Activated T-helper 1 cell treated with Interleukin-2 at 50 U/mL for 16 hours (primary cell): ENCODE data around the gene SNX1.
"Not testable (repeated sequence)": the region's sequence is repeated elsewhere in the genome, so short reads cannot be mapped to it uniquely, and the experiment has no call there.

Experiments used
- DNase-seq: peaks from one replicate; pipeline ENCODE4 v3.0.0-alpha.2; 2020; ENCODE audit warnings: low read depth

SNX1 gene, protein sequence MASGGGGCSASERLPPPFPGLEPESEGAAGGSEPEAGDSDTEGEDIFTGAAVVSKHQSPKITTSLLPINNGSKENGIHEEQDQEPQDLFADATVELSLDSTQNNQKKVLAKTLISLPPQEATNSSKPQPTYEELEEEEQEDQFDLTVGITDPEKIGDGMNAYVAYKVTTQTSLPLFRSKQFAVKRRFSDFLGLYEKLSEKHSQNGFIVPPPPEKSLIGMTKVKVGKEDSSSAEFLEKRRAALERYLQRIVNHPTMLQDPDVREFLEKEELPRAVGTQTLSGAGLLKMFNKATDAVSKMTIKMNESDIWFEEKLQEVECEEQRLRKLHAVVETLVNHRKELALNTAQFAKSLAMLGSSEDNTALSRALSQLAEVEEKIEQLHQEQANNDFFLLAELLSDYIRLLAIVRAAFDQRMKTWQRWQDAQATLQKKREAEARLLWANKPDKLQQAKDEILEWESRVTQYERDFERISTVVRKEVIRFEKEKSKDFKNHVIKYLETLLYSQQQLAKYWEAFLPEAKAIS

DNA sequence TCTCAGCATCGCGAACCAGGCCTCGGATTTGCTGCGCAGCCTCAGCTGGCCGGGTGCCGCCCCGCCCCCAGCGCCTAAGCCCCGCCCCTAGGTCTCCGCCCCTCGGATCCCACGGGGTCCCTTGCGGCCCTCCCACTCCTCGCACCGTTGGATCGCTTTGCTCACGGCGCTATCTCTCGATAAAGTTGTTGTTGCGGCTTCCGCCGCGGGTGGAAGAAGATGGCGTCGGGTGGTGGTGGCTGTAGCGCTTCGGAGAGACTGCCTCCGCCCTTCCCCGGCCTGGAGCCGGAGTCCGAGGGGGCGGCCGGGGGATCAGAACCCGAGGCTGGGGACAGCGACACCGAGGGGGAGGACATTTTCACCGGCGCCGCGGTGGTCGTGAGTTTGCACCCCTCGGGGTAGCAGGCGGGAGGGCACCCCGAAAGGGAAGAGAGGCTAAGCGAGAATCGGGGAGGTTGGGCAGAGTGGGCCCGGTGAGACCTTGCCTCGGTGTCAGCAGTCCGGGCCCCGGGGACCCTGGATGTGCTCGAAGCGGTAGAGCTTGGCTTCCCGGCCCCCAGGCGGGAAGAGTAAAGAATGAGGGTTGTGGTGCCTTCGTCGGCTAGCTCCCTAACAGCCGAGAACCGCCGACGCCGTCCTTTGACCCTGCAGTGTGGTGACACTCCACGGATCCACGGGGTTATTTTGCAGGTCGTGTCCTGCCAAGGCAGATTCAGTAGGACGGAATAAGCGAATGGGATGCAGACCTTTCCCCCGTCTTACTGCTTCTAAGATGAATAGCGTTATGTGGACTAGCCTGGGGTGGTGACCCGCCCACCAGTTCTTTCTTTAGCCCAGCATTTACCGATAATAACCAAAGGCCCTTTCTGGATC, at the start of gene SNX1:
SNX1 (plus strand) TSS at position 188 of the 873 bp plus-strand sequence; CDS start at position 220, 32 bp downstream.
- peak; percentile 95 for DNase-seq

- peak; percentile 52 for DNase-seq
Observed at GRCh38 chr15:64046421-64047153, 49.2 kb upstream of the SNX1 start, which contains the start of gene DAPK2. TSS of gene DAPK2 (minus strand) at chr15:64046485. CDS start at chr15:64040261, 6,224 bp downstream.

DNA sequence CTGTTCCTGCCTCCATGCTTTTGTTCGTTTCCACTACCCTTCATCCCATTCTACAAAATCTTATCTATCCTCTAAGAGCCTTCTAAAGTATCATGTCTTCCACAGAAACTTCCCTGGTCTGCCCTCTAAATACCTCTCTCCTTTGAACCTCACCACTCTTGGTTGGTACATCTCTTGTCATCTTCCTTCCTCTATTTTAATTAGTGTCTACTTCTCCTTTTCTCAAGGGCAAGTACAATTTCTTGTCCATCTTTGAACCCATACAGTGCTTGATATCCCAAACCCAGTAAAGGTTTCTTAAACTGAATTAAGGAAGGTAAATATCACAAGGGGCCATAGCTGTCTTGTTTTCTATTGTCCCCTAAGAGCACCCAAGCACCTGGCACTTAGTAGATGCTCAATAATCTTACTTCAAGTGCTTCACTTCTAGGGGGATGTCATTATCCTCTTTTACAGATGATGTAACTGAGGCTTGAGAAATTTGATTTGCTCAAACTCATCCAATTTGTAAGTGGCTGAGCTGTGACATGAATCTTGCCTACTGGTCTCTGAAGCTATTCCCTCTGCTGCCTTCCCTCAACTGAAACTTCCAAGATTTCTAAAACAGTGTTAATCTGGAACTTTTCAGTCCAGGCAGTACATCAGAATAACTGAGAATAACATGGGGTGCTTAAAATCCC, 46.9 kb upstream of the SNX1 start:
- DNase-seq: no peak

DNA sequence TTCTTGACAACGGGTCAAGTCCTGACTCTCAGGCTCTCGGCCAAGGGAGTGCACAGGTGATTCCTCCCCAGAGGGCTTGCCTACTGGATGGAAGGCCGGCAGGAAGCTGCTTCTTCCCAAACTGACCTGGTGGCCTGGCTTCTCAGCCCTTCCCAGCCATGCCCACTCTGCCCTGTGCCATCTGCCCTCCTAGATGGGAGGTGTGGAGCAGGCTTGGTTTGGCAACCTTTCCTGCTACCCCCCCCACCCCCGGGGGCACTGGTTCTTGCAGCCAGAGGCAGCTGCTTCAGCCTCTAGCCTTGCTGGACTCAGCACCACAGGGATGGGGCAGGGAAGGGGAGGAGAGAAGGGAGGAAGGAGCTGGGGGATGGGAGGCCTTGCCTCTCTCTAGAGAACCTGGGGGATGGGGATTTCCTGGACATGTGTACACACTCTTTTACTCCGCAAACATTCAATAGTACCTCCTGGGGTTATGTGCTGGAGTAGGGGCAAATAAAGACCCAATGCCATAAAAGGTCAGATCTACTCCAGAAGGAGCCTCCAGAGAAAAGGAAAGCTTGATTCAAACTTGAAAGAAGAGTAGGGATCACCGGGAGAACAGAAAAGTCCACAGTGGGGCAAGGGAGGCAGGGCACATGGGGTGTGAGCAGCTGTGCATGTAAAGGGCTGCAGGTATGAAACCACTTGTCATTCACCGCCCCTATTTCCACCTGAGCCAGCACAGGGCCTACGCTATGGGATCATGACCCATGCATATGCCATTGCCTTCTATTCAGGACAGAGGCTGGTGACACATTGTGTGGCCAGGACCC, 45.3 kb upstream of the SNX1 start:
- no peak for DNase-seq

DNA sequence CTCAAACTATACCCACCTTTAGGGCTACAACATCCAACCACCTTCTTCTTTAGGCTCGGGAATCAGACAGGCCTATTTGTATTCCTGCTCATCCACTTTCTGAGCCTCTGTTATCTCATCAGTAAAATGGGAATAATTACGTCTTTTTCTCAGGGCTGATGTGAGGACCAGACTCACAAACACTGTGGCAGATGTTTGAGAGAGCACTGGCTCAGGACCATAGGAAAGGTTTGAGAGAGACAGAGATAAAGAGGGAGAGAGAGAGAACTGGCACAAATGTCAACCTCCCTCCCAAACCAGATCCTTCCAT, 44.7 kb upstream of the SNX1 start:
- no peak for DNase-seq

GRCh38 chr15:64051407-64052259, 44.1 kb upstream of the SNX1 start:
- no peak for DNase-seq

DNA sequence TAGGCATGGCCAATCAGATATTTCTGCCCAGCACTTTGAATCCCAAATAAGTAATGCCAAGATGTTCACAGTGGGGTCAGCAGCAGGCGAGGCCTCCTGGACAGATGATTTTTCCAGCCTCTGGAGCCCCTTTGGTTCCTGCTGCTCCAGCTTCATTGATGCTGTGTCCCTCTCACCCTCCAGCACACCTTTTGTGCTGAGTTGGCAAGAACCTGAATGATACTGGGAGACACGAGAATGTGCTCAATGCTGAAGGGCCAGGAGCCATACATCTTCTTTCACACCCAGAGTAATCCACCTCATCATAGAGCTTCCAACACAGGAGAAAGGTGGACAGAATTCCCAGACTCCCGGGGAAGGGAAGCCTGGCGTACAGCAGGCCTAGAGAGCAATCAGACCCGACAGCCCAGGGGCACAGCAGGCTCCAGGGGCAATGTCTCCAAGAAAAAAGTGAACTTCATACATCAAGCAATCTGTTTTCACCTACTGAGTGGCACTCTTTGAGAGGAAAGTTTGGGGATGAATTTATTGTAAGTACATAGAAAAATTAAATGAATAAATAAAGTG, 42.8 kb upstream of the SNX1 start:
- DNase-seq: no peak

DNA sequence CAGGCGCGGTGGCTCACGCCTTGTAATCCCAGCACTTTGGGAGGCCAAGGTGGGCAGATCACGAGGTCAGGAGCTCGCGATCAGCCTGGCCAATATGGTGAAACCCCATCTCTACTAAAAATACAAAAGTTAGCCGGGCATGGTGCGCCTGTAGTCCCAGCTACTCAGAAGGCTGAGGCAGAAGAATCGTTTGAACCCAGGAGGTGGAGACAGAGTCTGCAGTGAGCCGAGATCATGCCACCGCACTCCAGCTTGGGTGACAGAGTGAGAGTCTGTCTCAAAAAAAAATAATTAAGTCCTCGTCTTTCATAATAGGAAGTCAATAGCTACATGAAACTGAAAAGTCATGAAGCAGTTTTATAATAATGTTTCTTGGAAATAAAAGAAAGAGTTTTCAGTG, 42.1 kb upstream of the SNX1 start:
- not testable (repeated sequence) for DNase-seq

GRCh38 chr15:64058279-64058678, 37.5 kb upstream of the SNX1 start:
- DNase-seq: no peak

DNA sequence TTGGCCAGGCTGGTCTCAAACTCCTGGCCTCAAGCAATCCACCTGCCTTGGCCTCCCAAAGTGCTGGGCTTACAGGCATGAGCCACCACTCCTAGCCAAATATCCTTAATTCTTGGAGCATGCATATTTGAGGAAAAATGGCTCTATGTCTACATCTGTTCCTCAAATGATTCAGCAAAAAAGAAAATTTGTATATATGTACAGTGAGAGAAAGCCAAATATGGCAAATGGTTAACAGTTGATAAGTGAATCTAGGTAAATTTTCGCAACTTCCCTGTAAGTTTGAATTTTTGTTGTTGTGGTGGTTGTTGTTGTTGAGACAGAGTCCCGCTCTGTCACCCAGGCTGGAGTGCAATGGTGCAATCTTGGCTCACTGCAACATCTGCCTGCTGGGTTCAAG, 36.7 kb upstream of the SNX1 start:
- DNase-seq: not testable (repeated sequence)

DNA sequence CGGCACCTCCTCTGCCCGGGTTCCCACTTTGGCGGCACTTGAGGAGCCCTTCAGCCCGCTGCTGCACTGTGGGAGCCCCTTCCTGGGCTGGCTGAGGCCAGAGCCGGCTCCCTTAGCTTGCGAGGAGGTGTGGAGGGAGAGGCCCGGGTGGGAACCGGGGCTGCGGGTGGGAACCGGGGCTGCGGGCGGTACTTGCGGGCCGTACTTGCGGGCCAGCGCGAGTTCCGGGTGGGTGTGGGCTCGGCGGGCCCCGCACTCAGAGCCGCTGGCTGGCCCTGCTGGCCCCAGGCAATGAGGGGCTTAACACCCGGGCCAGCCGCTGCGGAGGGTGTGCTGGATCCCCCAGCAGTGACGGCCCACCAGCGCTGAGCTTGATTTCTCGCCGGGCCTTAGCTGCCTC, 35.1 kb upstream of the SNX1 start:
- no peak for DNase-seq

DNA sequence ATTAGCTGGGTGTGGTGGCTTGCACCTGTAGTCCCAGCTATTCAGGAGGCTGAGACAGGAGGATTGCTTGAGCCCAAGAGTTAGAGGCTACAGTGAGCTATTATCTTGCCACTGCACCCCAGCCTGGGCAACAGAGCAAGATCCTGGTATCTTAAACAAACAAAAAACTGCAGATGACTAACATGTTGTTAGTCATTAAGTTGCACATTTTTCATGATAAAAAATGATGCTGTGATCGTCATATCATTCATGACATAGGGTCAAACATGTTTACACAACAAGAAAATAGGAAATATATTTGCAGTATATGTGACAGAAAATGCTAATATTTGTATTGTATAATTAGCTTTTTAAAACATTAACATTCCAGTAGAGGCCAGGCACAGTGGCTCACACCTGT, 29.3 kb upstream of the SNX1 start:
- no peak for DNase-seq

GRCh38 chr15:64067564-64068030, 28.2 kb upstream of the SNX1 start:
- DNase-seq: peak; percentile 41

DNA sequence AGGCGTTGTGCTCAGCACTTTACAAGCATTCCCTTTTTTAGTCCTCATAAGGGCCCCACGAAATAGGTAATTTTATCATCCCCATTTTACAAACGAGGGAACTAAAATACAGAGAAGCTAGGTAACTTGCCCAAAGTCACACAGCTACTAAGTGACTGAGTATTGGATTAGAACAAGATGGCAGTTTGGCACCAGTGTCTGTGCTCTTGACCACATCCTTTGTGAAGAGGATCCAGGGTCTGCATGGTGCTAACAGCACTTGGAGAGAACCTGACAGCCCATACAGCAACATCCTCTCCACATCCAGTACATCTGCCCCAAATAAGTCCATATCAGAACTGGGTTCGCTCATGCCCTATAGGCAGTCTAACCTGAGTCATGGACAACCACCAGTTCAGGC, 27.6 kb upstream of the SNX1 start:
- DNase-seq: no peak

DNA sequence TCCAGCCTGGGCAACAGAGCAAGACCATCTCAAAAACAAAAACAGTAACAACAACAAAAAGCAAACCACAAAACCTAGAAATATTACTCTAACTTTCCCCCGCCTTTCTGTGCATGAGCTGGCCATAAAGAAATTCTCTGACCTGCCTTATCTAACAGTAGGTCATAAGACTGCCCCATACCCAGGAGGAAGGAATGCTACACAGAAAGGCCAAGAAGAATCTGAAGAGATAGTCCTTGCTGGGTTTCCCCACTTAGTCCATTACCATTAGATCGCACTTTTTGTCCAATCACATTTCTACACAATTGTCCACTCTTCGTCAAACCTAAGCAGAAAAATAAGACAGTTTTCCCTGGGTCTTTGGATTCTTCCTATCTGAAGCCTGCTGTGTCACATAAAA, 25.7 kb upstream of the SNX1 start:
- no peak for DNase-seq

DNA sequence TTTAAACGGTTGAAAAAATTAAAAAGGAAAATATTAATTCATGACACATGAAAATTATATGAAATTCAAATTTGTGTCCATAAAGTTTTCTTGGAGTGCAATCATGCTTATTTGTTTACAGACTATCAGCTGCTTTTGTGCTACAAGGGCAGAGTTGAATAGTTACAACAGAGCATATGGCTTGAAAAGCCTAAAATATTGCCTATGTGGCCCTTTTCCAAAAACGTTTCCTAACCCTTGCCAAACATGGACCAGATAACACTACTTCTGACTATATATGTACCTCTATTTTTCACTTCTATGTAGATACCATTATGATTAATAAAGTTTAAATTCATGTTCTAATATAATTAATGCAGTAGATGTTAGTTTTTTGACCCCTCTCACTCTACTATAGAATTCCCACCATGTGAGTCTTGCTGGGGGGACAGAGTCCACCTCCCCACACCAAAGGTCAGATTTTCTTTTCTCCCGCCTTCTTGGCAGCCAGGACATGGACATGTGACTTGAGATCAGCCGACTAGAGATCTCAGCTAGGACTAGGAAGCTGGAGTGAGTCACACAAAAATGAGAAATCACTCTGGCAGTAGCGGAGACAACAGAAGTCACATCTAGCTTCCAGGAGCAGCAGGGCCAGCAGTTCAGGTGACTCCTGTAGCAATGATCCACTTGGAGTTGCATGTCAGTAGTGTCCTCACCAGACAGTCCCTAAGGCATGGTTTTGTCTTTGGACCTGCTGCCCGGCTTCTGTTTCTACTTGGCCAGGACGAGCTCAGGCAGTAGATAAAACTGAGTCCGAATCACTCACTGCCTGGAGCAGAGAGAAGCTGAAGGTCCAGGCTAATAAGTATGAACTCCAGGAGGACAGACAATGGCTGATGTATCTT, 24.6 kb upstream of the SNX1 start:
- DNase-seq: no peak

- DNase-seq: no peak
Observed at GRCh38 chr15:64071931-64072765, 23.6 kb upstream of the SNX1 start.
